GM12878 (cell line): ENCODE data around the gene ABHD17A. TPM values are rescaled to one million over a fixed set of nuclear protein-coding genes. Genes with fewer than 3 reads are reported as not detected.

Experiments
- CEBPB ChIP-seq, 2 experiments: fragments of 150-350 bp in 1 of 2; IDR thresholded peaks; 2 replicates each; pipeline ENCODE4 v1.6.1; 2012 to 2014; ENCODE audit warnings: low read depth in 2 of 2, low read length in 2 of 2, borderline replicate concordance in 1 of 2, inconsistent platforms in 1 of 2
- DPF2 ChIP-seq: fragments of 450-650 bp; IDR thresholded peaks from 2 replicates; pipeline ENCODE4 v1.6.1; 2017; ENCODE audit warnings: mild to moderate bottlenecking
- ESRRA ChIP-seq: IDR thresholded peaks from 2 replicates; pipeline ENCODE4 v1.6.1; 2012; ENCODE audit warnings: mild to moderate bottlenecking, low read length, improper control_type of control experiment
- GABPA ChIP-seq: IDR thresholded peaks from 2 replicates; pipeline ENCODE4 v1.6.1; 2014; ENCODE audit warnings: antibody characterized with exemption, low read depth, mild to moderate bottlenecking, inconsistent platforms
- HCFC1 ChIP-seq: fragments of 150-350 bp; IDR thresholded peaks from 2 replicates; pipeline ENCODE4 v1.6.1; 2014; ENCODE audit warnings: low read length
- MEF2A ChIP-seq: IDR thresholded peaks from 2 replicates; pipeline ENCODE4 v1.6.1; 2011; ENCODE audit warnings: low read depth, mild to moderate bottlenecking, low read length, moderate library complexity; ENCODE audit not compliant: insufficient read depth
- MXI1 ChIP-seq: fragments of 150-350 bp; IDR thresholded peaks from 2 replicates; pipeline ENCODE4 v1.6.1; 2011; ENCODE audit warnings: low read depth, mild to moderate bottlenecking, inconsistent platforms, low read length, improper control_type of control experiment
- PKNOX1 ChIP-seq: fragments of 450-650 bp; IDR thresholded peaks from 2 replicates; pipeline ENCODE4 v1.6.1; 2016; ENCODE audit warnings: mild to moderate bottlenecking
- POLR2AphosphoS2 ChIP-seq: IDR thresholded peaks from 2 replicates; pipeline ENCODE4 v1.6.1; 2011; ENCODE audit warnings: low read depth, mild to moderate bottlenecking, low read length, improper control_type of control experiment, moderate library complexity
- RCOR1 ChIP-seq: conservative IDR thresholded peaks from 2 replicates; pipeline ENCODE4 v1.6.1; 2012; ENCODE audit warnings: low read depth, low read length, improper control_type of control experiment
- SIX5 ChIP-seq: IDR thresholded peaks from 2 replicates; pipeline ENCODE4 v1.6.1; 2011; ENCODE audit warnings: mild to moderate bottlenecking, low read depth, low read length, moderate library complexity; ENCODE audit not compliant: severe bottlenecking
- SPI1 ChIP-seq: IDR thresholded peaks from 2 replicates; pipeline ENCODE4 v1.6.1; 2011; ENCODE audit warnings: low read depth, mild to moderate bottlenecking, low read length, moderate library complexity, borderline replicate concordance; ENCODE audit not compliant: insufficient read depth
- STAT3 ChIP-seq: IDR thresholded peaks from 2 replicates; pipeline ENCODE4 v1.6.1; 2011; ENCODE audit warnings: low read depth, low read length, improper control_type of control experiment
- TCF3 ChIP-seq: IDR thresholded peaks from 2 replicates; pipeline ENCODE4 v1.6.1; 2012; ENCODE audit warnings: low read depth, mild to moderate bottlenecking, low read length, borderline replicate concordance; ENCODE audit not compliant: insufficient read depth
- ZNF24 ChIP-seq: fragments of 450-650 bp; IDR thresholded peaks from 2 replicates; pipeline ENCODE4 v1.6.1; 2017; ENCODE audit warnings: antibody characterized with exemption, mild to moderate bottlenecking
- polyA plus RNA-seq, 11 experiments: library from polyadenylated mRNA; depleted of rRNA in 4 of 11; unstranded in 6 of 11; stranded (reverse) in 5 of 11; fragments of >200 nt; fragmentation: Nextera tagmentation in 4 of 11; fragmentation: Illumina TruSeq in 1 of 11; extraction: Ambion mirVana in 4 of 11; extraction: Trizol in 1 of 11; gene quantifications; 1 replicate in 1 of 11; 2 replicates in 10 of 11; pipeline versions ENCODE4 v1.2.1 to v1.2.3, GENCODE V29; 2011 to 2016; ENCODE audit warnings: inconsistent platforms in 2 of 11, missing spikeins in 2 of 11, low read depth in 1 of 11
- total RNA-seq, 4 experiments: library from RNA; depleted of rRNA in 3 of 4; stranded (reverse); fragments of >200 nt in 3 of 4; fragmentation: Illumina TruSeq in 1 of 4; extraction: Trizol in 1 of 4; gene quantifications; 2 replicates each; pipeline versions ENCODE4 v1.2.1 to v1.2.3, GENCODE V29; 2013 to 2021
- TF ChIP-seq, protein P1 (sequence below): IDR thresholded peaks from 2 replicates; pipeline ENCODE4 v1.6.1; 2012; ENCODE audit warnings: improper control_type of control experiment, low read depth, low read length; ENCODE audit not compliant: insufficient replicate concordance
- TF ChIP-seq, protein P2 (sequence below): fragments of 450-650 bp; IDR thresholded peaks from 2 replicates; pipeline ENCODE4 v1.6.1; 2017; ENCODE audit warnings: mild to moderate bottlenecking, moderate library complexity
- TF ChIP-seq, protein P3 (sequence below): fragments of 450-650 bp; IDR thresholded peaks from 2 replicates; pipeline ENCODE4 v1.6.1; 2014; ENCODE audit warnings: mild to moderate bottlenecking

Gene ABHD17A
- total and polyA plus RNA-seq, 10 of the 15 experiments (the other 5 are each of a cell fraction or from before 2014, with no cell fraction given) = 0.13 to 126 (median 28.8) TPM; not detected in 1

DNA sequence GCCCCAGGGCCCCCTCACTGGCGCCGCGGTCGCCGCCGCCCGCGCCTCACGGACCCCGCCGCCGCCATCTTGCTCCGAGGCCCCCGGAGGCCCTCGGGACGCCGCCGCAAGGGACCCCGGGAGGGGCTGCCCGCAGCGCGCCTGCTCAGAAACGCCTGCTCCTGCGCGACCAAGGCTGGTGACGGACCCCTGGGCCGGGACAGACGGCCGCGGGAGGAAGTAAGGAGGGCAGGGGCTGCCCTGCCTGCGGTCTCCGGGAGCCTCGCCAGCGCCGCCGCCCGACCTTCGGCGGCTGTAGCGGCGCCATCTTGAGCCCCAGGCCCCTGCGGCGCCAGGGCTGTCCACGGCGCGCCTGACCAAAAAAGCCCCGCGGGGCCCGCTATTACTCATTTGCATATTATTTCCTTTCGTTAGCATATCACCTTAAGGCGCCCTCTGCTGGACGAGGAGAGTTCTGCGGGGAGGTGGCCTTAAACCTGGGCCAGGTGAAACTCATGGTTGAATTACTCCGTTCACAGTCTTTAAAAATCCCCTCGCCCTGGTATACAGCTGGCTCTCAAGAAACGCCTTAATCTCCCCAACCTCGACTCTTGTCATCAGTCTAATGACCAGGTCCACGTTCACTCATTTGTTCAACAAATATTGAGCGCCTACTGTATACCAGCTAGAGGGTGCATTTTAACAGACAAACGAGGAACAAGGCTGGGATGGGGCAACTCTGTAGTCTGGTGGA is 36.7 kb downstream of the ABHD17A start, which contains the start of gene REXO1 (continued):
- no peak for TF ChIP-seq TCF3
- no peak for TF ChIP-seq STAT3
- no peak for TF ChIP-seq GABPA
- TF ChIP-seq CEBPB (IDR thresholded peaks at IDR 0.05; ENCODE audit: borderline replicate concordance in 1 of 2, low read depth in 2 of 2, low read length in 2 of 2) = no peak
- peak; percentile 59 for TF ChIP-seq SIX5
- peak; percentile 78 for TF ChIP-seq HCFC1
- TF ChIP-seq, protein P1, sequence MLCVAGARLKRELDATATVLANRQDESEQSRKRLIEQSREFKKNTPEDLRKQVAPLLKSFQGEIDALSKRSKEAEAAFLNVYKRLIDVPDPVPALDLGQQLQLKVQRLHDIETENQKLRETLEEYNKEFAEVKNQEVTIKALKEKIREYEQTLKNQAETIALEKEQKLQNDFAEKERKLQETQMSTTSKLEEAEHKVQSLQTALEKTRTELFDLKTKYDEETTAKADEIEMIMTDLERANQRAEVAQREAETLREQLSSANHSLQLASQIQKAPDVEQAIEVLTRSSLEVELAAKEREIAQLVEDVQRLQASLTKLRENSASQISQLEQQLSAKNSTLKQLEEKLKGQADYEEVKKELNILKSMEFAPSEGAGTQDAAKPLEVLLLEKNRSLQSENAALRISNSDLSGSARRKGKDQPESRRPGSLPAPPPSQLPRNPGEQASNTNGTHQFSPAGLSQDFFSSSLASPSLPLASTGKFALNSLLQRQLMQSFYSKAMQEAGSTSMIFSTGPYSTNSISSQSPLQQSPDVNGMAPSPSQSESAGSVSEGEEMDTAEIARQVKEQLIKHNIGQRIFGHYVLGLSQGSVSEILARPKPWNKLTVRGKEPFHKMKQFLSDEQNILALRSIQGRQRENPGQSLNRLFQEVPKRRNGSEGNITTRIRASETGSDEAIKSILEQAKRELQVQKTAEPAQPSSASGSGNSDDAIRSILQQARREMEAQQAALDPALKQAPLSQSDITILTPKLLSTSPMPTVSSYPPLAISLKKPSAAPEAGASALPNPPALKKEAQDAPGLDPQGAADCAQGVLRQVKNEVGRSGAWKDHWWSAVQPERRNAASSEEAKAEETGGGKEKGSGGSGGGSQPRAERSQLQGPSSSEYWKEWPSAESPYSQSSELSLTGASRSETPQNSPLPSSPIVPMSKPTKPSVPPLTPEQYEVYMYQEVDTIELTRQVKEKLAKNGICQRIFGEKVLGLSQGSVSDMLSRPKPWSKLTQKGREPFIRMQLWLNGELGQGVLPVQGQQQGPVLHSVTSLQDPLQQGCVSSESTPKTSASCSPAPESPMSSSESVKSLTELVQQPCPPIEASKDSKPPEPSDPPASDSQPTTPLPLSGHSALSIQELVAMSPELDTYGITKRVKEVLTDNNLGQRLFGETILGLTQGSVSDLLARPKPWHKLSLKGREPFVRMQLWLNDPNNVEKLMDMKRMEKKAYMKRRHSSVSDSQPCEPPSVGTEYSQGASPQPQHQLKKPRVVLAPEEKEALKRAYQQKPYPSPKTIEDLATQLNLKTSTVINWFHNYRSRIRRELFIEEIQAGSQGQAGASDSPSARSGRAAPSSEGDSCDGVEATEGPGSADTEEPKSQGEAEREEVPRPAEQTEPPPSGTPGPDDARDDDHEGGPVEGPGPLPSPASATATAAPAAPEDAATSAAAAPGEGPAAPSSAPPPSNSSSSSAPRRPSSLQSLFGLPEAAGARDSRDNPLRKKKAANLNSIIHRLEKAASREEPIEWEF = peak; percentile 25
- no peak for TF ChIP-seq SPI1
- TF ChIP-seq RCOR1 = 0 out of 2 replicates have a peak, but pooled peaks have one; percentile 49
- peak; percentile 61; the same call in 1 of the 2 replicates for TF ChIP-seq DPF2
- no peak; the same call in 1 of the 2 replicates for TF ChIP-seq ESRRA
- peak; percentile 21; the same call in 1 of the 2 replicates for TF ChIP-seq MXI1
- no peak for TF ChIP-seq MEF2A
- no peak for TF ChIP-seq PKNOX1
- peak; percentile 96 for TF ChIP-seq ZNF24
- TF ChIP-seq, protein P2, sequence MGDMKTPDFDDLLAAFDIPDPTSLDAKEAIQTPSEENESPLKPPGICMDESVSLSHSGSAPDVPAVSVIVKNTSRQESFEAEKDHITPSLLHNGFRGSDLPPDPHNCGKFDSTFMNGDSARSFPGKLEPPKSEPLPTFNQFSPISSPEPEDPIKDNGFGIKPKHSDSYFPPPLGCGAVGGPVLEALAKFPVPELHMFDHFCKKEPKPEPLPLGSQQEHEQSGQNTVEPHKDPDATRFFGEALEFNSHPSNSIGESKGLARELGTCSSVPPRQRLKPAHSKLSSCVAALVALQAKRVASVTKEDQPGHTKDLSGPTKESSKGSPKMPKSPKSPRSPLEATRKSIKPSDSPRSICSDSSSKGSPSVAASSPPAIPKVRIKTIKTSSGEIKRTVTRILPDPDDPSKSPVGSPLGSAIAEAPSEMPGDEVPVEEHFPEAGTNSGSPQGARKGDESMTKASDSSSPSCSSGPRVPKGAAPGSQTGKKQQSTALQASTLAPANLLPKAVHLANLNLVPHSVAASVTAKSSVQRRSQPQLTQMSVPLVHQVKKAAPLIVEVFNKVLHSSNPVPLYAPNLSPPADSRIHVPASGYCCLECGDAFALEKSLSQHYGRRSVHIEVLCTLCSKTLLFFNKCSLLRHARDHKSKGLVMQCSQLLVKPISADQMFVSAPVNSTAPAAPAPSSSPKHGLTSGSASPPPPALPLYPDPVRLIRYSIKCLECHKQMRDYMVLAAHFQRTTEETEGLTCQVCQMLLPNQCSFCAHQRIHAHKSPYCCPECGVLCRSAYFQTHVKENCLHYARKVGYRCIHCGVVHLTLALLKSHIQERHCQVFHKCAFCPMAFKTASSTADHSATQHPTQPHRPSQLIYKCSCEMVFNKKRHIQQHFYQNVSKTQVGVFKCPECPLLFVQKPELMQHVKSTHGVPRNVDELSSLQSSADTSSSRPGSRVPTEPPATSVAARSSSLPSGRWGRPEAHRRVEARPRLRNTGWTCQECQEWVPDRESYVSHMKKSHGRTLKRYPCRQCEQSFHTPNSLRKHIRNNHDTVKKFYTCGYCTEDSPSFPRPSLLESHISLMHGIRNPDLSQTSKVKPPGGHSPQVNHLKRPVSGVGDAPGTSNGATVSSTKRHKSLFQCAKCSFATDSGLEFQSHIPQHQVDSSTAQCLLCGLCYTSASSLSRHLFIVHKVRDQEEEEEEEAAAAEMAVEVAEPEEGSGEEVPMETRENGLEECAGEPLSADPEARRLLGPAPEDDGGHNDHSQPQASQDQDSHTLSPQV = peak; percentile 98
- TF ChIP-seq POLR2AphosphoS2 = 0 out of 2 replicates have a peak, but pooled peaks have one; percentile 45
- TF ChIP-seq, protein P3, sequence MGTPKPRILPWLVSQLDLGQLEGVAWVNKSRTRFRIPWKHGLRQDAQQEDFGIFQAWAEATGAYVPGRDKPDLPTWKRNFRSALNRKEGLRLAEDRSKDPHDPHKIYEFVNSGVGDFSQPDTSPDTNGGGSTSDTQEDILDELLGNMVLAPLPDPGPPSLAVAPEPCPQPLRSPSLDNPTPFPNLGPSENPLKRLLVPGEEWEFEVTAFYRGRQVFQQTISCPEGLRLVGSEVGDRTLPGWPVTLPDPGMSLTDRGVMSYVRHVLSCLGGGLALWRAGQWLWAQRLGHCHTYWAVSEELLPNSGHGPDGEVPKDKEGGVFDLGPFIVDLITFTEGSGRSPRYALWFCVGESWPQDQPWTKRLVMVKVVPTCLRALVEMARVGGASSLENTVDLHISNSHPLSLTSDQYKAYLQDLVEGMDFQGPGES = peak; percentile 30; the same call in 1 of the 2 replicates
